Left lung (tissue), 10 donors: ENCODE measurements around the gene CFAP210. TPM values are rescaled to one million over a fixed set of nuclear protein-coding genes. Genes with fewer than 3 reads are reported as not detected.

ENCODE experiments used
- ATAC-seq: fragments of 200-7000 bp; cut with Tn5 transposase; one replicate; pipeline ENCODE4 v1.9.1; 2020; ENCODE audit warnings: moderate library complexity
- DNase-seq, 4 donors: peaks; one replicate each; pipeline ENCODE4 v3.0.0-alpha.2; 2013 to 2020
- H3K27ac ChIP-seq, 2 donors: fragments of 200-600 bp; sonication (generic) in 1 of 2; one replicate each; pipeline versions ENCODE4 v1.5.0 to v1.8.0; 2020 to 2021
- H3K27me3 ChIP-seq, 2 donors: fragments of 200-600 bp; sonication (generic) in 1 of 2; one replicate each; pipeline versions ENCODE4 v1.5.0 to v1.8.0; 2020 to 2021
- H3K36me3 ChIP-seq, 2 donors: fragments of 200-600 bp; sonication (generic) in 1 of 2; one replicate each; pipeline versions ENCODE4 v1.5.0 to v1.8.0; 2020 to 2021
- H3K4me1 ChIP-seq, 2 donors: fragments of 200-600 bp; one replicate each; pipeline ENCODE4 v1.8.0; 2021
- H3K4me3 ChIP-seq, 2 donors: fragments of 200-600 bp; sonication (generic) in 1 of 2; one replicate each; pipeline versions ENCODE4 v1.5.0 to v1.8.0; 2020 to 2021; ENCODE audit warnings: mild to moderate bottlenecking in 1 of 2
- H3K9me3 ChIP-seq, 2 donors: fragments of 200-600 bp; sonication (generic) in 1 of 2; one replicate each; pipeline versions ENCODE4 v1.5.0 to v1.8.0; 2020 to 2021
- intact Hi-C, 2 donors: fragments of 100-400 bp; cut with DNase I; formaldehyde crosslinking; loops; one replicate each; pipeline versions ENCODE4 v1.11.2 to v1.14.2; 2022
- polyA plus RNA-seq, 6 donors: library from polyadenylated mRNA; unstranded; fragments of 120-200 nt; gene quantifications; one replicate each; pipeline ENCODE4 v1.2.1, GENCODE V29; 2013; ENCODE audit not compliant: insufficient read length in 6 of 6
- total RNA-seq, 2 donors: library from RNA; stranded (reverse); fragmentation: NEBNext Ultra II Directional; extraction: Animal tissue kit (Norgen Biotek cat#: 25700); gene quantifications; one replicate each; pipeline ENCODE4 v1.2.1, GENCODE V29; 2021
- TF ChIP-seq, protein P1 (sequence below), 2 donors: fragments of 200-600 bp; sonication (generic) in 1 of 2; IDR thresholded peaks; one replicate each; pipeline versions ENCODE4 v1.5.0 to v1.8.0; 2021; ENCODE audit warnings: antibody characterized with exemption in 2 of 2
- donor health status: DM: no; HTN: yes; CAD: no.
- donor health status: DM: no; HTN: no; CAD: no.

CFAP210 gene
- total and polyA plus RNA-seq, 8 donors: 0.68 to 4.0 (median 2.2) TPM; not detected in 1

- intact Hi-C loops: no loop called here
- H3K27ac ChIP-seq: no peak overlapping the region
- TF ChIP-seq, protein P1, sequence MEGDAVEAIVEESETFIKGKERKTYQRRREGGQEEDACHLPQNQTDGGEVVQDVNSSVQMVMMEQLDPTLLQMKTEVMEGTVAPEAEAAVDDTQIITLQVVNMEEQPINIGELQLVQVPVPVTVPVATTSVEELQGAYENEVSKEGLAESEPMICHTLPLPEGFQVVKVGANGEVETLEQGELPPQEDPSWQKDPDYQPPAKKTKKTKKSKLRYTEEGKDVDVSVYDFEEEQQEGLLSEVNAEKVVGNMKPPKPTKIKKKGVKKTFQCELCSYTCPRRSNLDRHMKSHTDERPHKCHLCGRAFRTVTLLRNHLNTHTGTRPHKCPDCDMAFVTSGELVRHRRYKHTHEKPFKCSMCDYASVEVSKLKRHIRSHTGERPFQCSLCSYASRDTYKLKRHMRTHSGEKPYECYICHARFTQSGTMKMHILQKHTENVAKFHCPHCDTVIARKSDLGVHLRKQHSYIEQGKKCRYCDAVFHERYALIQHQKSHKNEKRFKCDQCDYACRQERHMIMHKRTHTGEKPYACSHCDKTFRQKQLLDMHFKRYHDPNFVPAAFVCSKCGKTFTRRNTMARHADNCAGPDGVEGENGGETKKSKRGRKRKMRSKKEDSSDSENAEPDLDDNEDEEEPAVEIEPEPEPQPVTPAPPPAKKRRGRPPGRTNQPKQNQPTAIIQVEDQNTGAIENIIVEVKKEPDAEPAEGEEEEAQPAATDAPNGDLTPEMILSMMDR (IDR thresholded peaks at IDR 0.05): no peak
- ATAC-seq (no peak), DNase-seq (no peak)
- H3K36me3 ChIP-seq: no peaks in the 10 kb centered on the region
- peaks cover 5 to 19% of the 10 kb centered on the region in 2 donors for H3K4me1 ChIP-seq
- H3K9me3 ChIP-seq: no peaks in the 10 kb centered on the region
- H3K4me3 ChIP-seq: no peak overlapping the region
- H3K27me3 ChIP-seq: no peaks in the 10 kb centered on the region
These were observed 19.1 kb upstream of the CFAP210 start for GRCh38 chr2:169713331-169713730.

DNA sequence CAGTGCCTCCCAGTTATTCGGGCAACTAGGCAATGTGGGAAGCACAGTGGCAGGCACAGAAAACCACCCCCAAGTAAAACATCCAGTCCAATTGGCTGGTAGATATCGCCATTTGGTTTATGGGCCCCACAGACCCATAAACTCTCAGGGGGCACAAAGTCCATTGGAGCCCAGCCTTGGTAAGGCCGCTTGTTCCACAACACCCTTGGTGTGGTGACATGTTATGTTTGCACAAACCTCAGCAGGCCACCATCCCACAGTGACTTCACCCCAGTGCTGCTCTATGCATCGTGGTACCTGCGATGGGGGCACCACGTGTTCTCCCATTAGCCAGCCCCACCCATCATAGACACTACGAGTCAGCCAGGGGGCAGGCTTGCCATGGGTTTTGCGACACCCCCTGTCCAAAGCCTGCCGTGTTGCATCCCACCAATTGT, 18.6 kb upstream of the CFAP210 start:
- no peak overlapping the region for H3K4me3 ChIP-seq
- intact Hi-C loops: no loop called here
- DNase-seq (no peak), ATAC-seq (no peak)
- H3K9me3 ChIP-seq: no peaks in the 10 kb centered on the region
- TF ChIP-seq, protein P1 (IDR thresholded peaks at IDR 0.05): no peak
- H3K4me1 ChIP-seq: peaks cover 5 to 19% of the 10 kb centered on the region in 2 donors
- H3K27ac ChIP-seq: no peak overlapping the region
- H3K36me3 ChIP-seq: no peaks in the 10 kb centered on the region
- H3K27me3 ChIP-seq: no peaks in the 10 kb centered on the region

- Histone ChIP-seq H3K36me3 (no peaks in the 10 kb centered on the region), H3K4me3 (no peak overlapping the region), H3K9me3 (no peaks in the 10 kb centered on the region), H3K27me3 (no peaks in the 10 kb centered on the region), H3K4me1 (peaks cover 5 to 19% of the 10 kb centered on the region in 2 donors), H3K27ac (no peak overlapping the region)
- no peak for DNase-seq
- ATAC-seq: no peak
- intact Hi-C loops: no loop called here
- TF ChIP-seq, protein P1 (IDR thresholded peaks at IDR 0.05): no peak
These were observed 17.7 kb upstream of the CFAP210 start for GRCh38 chr2:169711751-169712509.

DNA sequence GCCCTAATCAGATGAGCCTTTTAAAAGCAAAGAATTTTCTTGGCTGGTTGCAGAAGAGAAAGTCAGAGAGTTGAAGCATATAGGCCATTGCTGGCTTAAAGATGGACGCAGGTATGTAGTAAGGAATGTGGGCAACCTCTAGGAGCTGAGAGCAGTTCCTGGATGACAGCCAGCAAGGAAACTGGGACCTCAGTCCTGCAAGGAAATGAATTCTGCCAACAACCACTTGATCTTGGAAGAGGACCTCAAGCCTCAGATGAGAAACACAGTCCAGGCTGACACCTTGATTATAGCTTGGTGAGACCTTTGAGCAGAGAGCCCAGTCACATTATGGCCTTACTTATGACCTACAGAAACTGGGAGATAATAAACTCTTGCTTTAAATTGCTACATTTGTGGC, 15.8 kb upstream of the CFAP210 start:
- ATAC-seq: peak; percentile 82

GRCh38 chr2:169709331-169709730, 15.1 kb upstream of the CFAP210 start:
- Histone ChIP-seq H3K9me3 (no peaks in the 10 kb centered on the region), H3K4me3 (no peak overlapping the region), H3K27me3 (no peaks in the 10 kb centered on the region), H3K4me1 (peaks cover 0 to 4% of the 10 kb centered on the region in 2 donors), H3K27ac (no peak overlapping the region), H3K36me3 (no peaks in the 10 kb centered on the region)
- intact Hi-C loops: no loop called here
- ATAC-seq: peak; percentile 29
- DNase-seq: no peak
- TF ChIP-seq, protein P1 (IDR thresholded peaks at IDR 0.05): no peak

More for the DNA sequence above, 15.8 kb upstream of the CFAP210 start:
- Histone ChIP-seq H3K4me3 (no peak overlapping the region), H3K4me1 (peaks cover 0 to 7% of the 10 kb centered on the region in 2 donors), H3K9me3 (no peaks in the 10 kb centered on the region), H3K27me3 (no peaks in the 10 kb centered on the region), H3K36me3 (no peaks in the 10 kb centered on the region), H3K27ac (no peak overlapping the region)
- peak in 1 of 4 donors; percentile 68 for DNase-seq
- intact Hi-C loops: no loop called here
- TF ChIP-seq, protein P1 (IDR thresholded peaks at IDR 0.05): no peak
